ENCODE measurements around the gene VPS8. TPM values are rescaled to one million over a fixed set of nuclear protein-coding genes. Genes with fewer than 3 reads are reported as not detected.

Gene VPS8
- total and polyA plus RNA-seq, 9 of the 15 experiments (the other 6 are each of a cell fraction or from before 2014, with no cell fraction given), result 7.2 to 41.0 (median 28.3) TPM

GRCh38 chr3:184932777-184933176, 120.8 kb downstream of the VPS8 start:
- ChIA-PET POLR2A (no interaction called here), CTCF (ENCODE audit: low intra/inter-chr PET ratio) (no interaction called here)
- Histone ChIP-seq H2AFZ (ENCODE audit: low read depth, low read length) (no peak overlapping the region), H3K4me3 (no peak overlapping the region), H3K4me1 (replicated peaks in 1 of 2; ENCODE audit: control insufficient read depth in 2 of 2, insufficient read depth in 2 of 2, low read length in 2 of 2) (no peaks in the 10 kb centered on the region; a peak in 1 of 5 replicates), H3K79me2 (ENCODE audit: control insufficient read depth, insufficient read depth, low read length) (no peaks in the 10 kb centered on the region), H3K27ac (ENCODE audit: extremely low read depth, low read depth, low read length) (no peak overlapping the region), H3K36me3 (ENCODE audit: control insufficient read depth, insufficient read depth, low read length) (peaks cover 25% of the 10 kb centered on the region; the same call in 2 of the 3 replicates), H3K4me2 (ENCODE audit: insufficient read depth, low read length) (no peak overlapping the region), H3K9me3 (replicated peaks; ENCODE audit: control insufficient read depth, insufficient read depth, low read depth, low read length) (no peaks in the 10 kb centered on the region), H3K9me1 (ENCODE audit: control insufficient read depth, insufficient read depth, low read length) (no peaks in the 10 kb centered on the region), H3K27me3 (ENCODE audit: control insufficient read depth in 2 of 2, insufficient read depth in 2 of 2, low read length in 2 of 2) (no peaks in the 10 kb centered on the region), H3K9ac (ENCODE audit: insufficient read depth in 1 of 2, low read depth in 2 of 2, low read length in 2 of 2) (no peak overlapping the region), H4K20me1 (replicated peaks; ENCODE audit: control insufficient read depth, insufficient read depth, low read length) (no peaks in the 10 kb centered on the region)
- no TSS peak for BruUV-seq (replicated peaks)
- no peak for TF ChIP-seq ZBED1 (IDR thresholded peaks at IDR 0.05)
- TF ChIP-seq PBX2 (CRISPR knock-in tag; IDR thresholded peaks at IDR 0.05; ENCODE audit: low read depth), result no peak
- no peak for TF ChIP-seq PBX2 (tag; conservative IDR thresholded peaks at IDR 0.05; ENCODE audit: low read depth)
- TF ChIP-seq KDM4B (IDR thresholded peaks at IDR 0.05; ENCODE audit: borderline replicate concordance in 2 of 2, low read depth in 1 of 2), result no peak
- no peak for TF ChIP-seq POU5F1 (IDR thresholded peaks at IDR 0.05; ENCODE audit: borderline replicate concordance, low read depth, low read length, partially characterized antibody)
- TF ChIP-seq HNRNPL (IDR thresholded peaks at IDR 0.05; ENCODE audit: low read depth, low read length), result no peak
- TF ChIP-seq HDAC8 (tag; IDR thresholded peaks at IDR 0.05), result no peak
- no peak for TF ChIP-seq ZNF347 (CRISPR knock-in tag; IDR thresholded peaks at IDR 0.05; ENCODE audit: low read depth)
- in situ Hi-C loops (cut with MboI), result no loop called here
- no peak for ATAC-seq
- DNase-seq (ENCODE audit: extremely low read depth in 1 of 4, low spot score in 3 of 4), result no peak
- FAIRE-seq, result no peak
- intact Hi-C loops (cut with micrococcal nuclease), result no loop called here
- 93% methylated on average over 1 of the region's 1 CpG for WGBS (ENCODE audit: insufficient coverage, low coverage, missing lambda C conversion rate)

Measured in K562 (cell line).